ENCODE data around the gene RAB40C.

RAB40C gene

DNA sequence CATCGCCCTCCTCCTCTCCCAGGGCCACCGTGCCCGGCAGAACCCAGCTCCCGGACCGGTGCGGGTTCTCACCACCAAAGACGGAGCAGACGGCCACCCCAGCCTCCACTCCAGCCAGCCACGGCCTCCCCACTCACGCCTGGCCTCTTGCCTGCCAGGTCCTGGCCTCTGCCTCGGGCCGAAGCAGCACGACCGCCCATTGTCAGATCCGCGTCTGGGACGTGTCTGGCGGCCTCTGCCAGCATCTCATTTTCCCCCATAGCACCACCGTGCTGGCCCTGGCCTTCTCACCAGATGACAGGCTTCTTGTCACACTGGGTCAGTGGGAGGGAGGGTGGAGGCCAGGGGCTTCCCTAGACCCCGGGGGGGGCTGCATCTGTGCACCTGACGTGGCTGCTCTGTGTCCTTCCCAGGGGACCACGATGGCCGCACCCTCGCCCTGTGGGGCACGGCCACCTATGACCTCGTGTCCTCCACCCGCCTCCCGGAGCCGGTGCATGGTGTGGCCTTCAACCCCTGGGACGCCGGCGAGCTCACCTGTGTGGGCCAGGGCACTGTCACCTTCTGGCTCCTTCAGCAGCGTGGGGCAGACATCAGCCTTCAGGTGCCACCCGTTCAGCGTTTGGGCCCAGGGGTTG lies 71.4 kb downstream of the RAB40C start:
- no peak for DNase-seq (ENCODE audit: low spot score in 2 of 2)
- H3K36me3 ChIP-seq (replicated peaks), result peaks cover 35% of the 10 kb centered on the region; the same call in 1 of the 2 replicates
- H3K4me3 ChIP-seq, result no peak overlapping the region
- no peaks in the 10 kb centered on the region for H3K9me3 ChIP-seq
- H3K27me3 ChIP-seq (ENCODE audit: low read depth), result no peaks in the 10 kb centered on the region
- in situ Hi-C loops (cut with MboI; ENCODE audit: low sequenced_read_pairs), result no loop called here
- H3K4me1 ChIP-seq, result no peaks in the 10 kb centered on the region

DNA sequence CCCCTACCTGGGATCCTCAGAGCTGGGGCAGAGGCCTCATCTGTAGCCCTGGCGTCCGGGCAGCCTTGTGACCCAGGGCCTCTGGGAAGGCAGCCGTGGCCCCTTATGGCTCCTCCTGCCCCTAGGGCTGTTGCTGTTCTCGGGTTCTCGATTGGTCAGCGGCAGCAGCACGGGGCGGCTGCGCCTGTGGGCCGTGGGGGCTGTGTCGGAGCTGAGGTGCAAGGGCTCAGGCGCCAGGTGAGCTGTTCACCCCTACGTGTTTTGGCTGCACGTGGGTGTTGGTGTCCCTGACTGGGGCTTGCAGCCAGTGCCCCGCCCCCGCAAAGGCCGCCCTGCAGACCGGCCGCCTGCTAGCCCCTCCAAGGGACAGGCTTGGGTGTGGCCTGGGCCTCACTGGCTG lies 72.2 kb downstream of the RAB40C start:
- Histone ChIP-seq H3K9me3 (no peaks in the 10 kb centered on the region), H3K4me3 (no peak overlapping the region), H3K4me1 (no peaks in the 10 kb centered on the region), H3K27me3 (ENCODE audit: low read depth) (no peaks in the 10 kb centered on the region), H3K36me3 (replicated peaks) (peaks cover 29% of the 10 kb centered on the region; the same call in 1 of the 2 replicates)
- DNase-seq (ENCODE audit: low spot score in 2 of 2), result no peak
- in situ Hi-C loops (cut with MboI; ENCODE audit: low sequenced_read_pairs), result no loop called here

- H3K9me3 ChIP-seq, result no peaks in the 10 kb centered on the region
- H3K27me3 ChIP-seq (ENCODE audit: low read depth), result no peaks in the 10 kb centered on the region
- no peak for DNase-seq (ENCODE audit: low spot score in 2 of 2)
- H3K4me3 ChIP-seq, result no peak overlapping the region
- in situ Hi-C loops (cut with MboI; ENCODE audit: low sequenced_read_pairs), result no loop called here
- peaks cover 26% of the 10 kb centered on the region for H3K36me3 ChIP-seq (replicated peaks)
- H3K4me1 ChIP-seq, result peaks cover 2% of the 10 kb centered on the region; the same call in 1 of the 2 replicates
Observed at GRCh38 chr16:662597-662996, 72.7 kb downstream of the RAB40C start.

DNA sequence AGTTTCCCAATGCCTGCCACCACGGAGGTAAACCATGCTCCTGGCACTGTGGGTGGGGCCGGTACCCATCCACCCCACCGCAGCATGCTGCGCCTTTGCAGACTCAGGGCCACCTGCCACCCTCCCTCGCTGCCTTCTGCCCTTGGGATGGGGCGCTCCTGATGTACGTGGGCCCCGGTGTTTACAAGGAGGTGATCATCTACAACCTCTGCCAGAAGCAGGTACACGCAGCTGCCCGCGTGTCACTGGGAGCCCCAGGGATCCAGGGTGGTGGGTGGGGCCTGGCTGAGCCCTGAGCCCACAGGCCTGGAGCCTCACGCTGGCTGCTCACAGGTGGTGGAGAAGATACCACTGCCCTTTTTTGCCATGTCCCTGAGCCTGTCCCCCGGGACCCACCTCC lies 76.7 kb downstream of the RAB40C start:
- Histone ChIP-seq H3K27me3 (ENCODE audit: low read depth) (no peaks in the 10 kb centered on the region), H3K4me3 (no peak overlapping the region), H3K36me3 (replicated peaks) (peaks cover 39% of the 10 kb centered on the region), H3K4me1 (peaks cover 7% of the 10 kb centered on the region), H3K9me3 (no peaks in the 10 kb centered on the region)
- DNase-seq (ENCODE audit: low spot score in 2 of 2), result no peak
- in situ Hi-C loops (cut with MboI; ENCODE audit: low sequenced_read_pairs), result no loop called here

GRCh38 chr16:667113-667779 lies 77.4 kb downstream of the RAB40C start:
- H3K27me3 ChIP-seq (ENCODE audit: low read depth), result no peaks in the 10 kb centered on the region
- H3K9me3 ChIP-seq, result no peaks in the 10 kb centered on the region
- H3K4me3 ChIP-seq, result peak overlapping the region; percentile 87
- H3K4me1 ChIP-seq, result peaks cover 7% of the 10 kb centered on the region
- H3K36me3 ChIP-seq (replicated peaks), result peaks cover 39% of the 10 kb centered on the region
- DNase-seq (ENCODE audit: low spot score in 2 of 2), result no peak
- in situ Hi-C loops (cut with MboI; ENCODE audit: low sequenced_read_pairs), result no loop called here

GRCh38 chr16:667780-668518 lies 78.1 kb downstream of the RAB40C start, which contains the start of gene RHOT2:
RHOT2 (plus strand) TSS chr16:668132; CDS start chr16:668200, 68 bp downstream.
- Histone ChIP-seq H3K4me1 (peaks cover 7% of the 10 kb centered on the region), H3K9me3 (no peaks in the 10 kb centered on the region), H3K4me3 (peak within 1 kb of the TSS; percentile 87), H3K36me3 (replicated peaks) (peaks cover 44% of the 10 kb centered on the region), H3K27me3 (ENCODE audit: low read depth) (no peaks in the 10 kb centered on the region)
- peak; percentile 83 to 96 for DNase-seq (ENCODE audit: low spot score in 2 of 2)
- in situ Hi-C loops (cut with MboI; ENCODE audit: low sequenced_read_pairs), result no loop called here

DNA sequence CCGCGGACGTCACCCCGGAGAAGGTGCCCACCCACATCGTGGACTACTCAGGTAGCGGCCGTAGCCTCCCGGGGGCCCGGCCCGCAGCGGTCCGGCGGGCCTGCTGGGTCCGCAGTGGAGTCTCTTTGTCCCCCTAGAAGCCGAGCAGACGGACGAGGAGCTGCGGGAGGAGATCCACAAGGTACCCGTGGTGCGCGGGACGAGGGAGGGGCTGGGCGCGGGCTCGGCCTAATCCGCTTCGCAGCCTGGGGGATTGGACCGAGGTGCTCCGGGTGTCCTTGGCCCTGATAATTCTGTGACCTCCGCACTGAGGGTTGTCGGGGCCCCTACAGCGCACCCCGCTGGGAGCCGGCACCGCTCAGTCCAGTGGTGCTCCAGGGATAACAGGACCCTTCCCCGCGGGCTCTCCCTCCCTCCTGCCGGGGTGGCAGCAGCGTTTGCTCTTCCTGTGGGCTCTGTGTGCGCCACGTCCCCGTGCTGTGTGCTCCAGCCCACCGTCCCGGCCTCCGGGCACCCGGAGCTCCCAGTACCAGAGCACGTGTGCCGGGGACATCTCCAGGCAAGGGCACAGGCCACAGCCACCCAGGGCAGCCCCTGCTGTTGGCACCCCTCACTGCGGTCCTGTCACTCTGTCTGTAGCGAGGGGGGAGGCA lies 78.8 kb downstream of the RAB40C start:
- Histone ChIP-seq H3K9me3 (no peaks in the 10 kb centered on the region), H3K27me3 (ENCODE audit: low read depth) (no peaks in the 10 kb centered on the region), H3K36me3 (replicated peaks) (peaks cover 47% of the 10 kb centered on the region), H3K4me1 (peaks cover 7% of the 10 kb centered on the region), H3K4me3 (peak overlapping the region; percentile 87)
- in situ Hi-C loops (cut with MboI; ENCODE audit: low sequenced_read_pairs), result no loop called here
- DNase-seq (ENCODE audit: low spot score in 2 of 2), result peak in 1 of 2 experiments; percentile 51

DNA sequence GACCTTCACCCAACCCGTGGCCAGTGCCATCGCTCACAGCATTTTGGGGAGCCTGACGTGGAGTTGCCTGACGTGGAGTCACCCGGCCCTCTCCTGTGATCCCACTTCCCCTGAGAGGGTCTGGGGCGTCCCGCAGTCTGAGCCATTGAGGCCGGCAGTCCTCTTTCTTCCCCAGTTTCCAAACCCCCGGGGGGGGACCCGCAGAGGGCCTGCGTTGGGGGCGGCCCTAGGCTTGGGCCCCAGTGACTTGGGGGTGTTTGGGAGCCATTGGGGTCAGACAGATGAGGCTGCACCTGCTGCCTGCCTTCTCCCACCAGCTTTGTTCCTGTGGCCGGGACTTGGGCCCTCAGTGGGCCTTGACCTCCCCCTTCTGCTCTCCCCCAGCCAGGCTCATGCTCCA lies 79.8 kb downstream of the RAB40C start:
- no peak for DNase-seq (ENCODE audit: low spot score in 2 of 2)
- H3K27me3 ChIP-seq (ENCODE audit: low read depth), result no peaks in the 10 kb centered on the region
- in situ Hi-C loops (cut with MboI; ENCODE audit: low sequenced_read_pairs), result no loop called here
- no peaks in the 10 kb centered on the region for H3K9me3 ChIP-seq
- peaks cover 7% of the 10 kb centered on the region for H3K4me1 ChIP-seq
- peak overlapping the region; percentile 87; the same call in 1 of the 2 replicates for H3K4me3 ChIP-seq
- H3K36me3 ChIP-seq (replicated peaks), result peaks cover 53% of the 10 kb centered on the region

DNA sequence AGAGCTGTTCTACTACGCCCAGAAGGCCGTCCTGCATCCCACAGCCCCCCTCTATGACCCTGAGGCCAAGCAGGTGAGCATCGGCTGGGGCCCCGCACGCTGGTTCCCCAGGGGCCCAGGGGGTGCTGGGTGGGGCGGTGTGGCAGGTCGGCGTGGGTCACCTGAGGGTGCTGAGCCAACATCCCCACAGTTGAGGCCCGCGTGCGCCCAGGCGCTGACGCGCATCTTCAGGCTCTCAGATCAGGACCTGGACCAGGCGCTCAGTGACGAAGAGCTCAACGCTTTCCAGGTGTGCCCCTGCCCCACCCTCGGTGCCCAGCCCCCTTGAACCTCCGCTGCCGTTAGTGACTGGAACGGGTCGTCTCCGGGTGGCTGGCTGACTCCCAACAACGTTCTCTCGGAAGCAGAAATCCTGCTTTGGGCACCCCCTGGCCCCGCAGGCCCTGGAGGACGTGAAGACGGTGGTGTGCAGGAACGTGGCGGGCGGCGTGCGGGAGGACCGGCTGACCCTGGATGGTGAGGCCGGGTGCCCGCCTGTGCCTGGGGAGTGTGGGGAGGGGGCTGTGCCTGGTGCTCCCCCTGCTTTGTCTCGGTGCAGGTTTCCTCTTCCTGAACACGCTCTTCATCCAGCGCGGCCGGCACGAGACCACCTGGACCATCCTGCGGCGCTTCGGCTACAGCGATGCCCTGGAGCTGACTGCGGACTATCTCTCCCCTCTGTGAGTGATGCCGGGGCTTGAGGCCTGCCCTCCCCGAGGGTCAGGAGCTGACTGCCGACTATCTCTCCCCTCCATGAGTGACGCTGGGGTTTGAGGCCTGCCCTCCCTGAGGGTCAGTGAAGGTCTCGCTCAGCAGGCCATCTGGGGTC lies 80.9 kb downstream of the RAB40C start:
- Histone ChIP-seq H3K4me3 (no peak overlapping the region), H3K4me1 (peaks cover 7% of the 10 kb centered on the region), H3K9me3 (no peaks in the 10 kb centered on the region), H3K36me3 (replicated peaks) (peaks cover 54% of the 10 kb centered on the region), H3K27me3 (ENCODE audit: low read depth) (no peaks in the 10 kb centered on the region)
- in situ Hi-C loops (cut with MboI; ENCODE audit: low sequenced_read_pairs), result no loop called here
- no peak for DNase-seq (ENCODE audit: low spot score in 2 of 2)

GRCh38 chr16:671353-672131 lies 81.7 kb downstream of the RAB40C start:
- in situ Hi-C loops (cut with MboI; ENCODE audit: low sequenced_read_pairs), result no loop called here
- Histone ChIP-seq H3K4me3 (no peak overlapping the region), H3K27me3 (ENCODE audit: low read depth) (no peaks in the 10 kb centered on the region), H3K4me1 (peaks cover 7% of the 10 kb centered on the region), H3K36me3 (replicated peaks) (peaks cover 54% of the 10 kb centered on the region), H3K9me3 (no peaks in the 10 kb centered on the region)
- no peak for DNase-seq (ENCODE audit: low spot score in 2 of 2)

DNA sequence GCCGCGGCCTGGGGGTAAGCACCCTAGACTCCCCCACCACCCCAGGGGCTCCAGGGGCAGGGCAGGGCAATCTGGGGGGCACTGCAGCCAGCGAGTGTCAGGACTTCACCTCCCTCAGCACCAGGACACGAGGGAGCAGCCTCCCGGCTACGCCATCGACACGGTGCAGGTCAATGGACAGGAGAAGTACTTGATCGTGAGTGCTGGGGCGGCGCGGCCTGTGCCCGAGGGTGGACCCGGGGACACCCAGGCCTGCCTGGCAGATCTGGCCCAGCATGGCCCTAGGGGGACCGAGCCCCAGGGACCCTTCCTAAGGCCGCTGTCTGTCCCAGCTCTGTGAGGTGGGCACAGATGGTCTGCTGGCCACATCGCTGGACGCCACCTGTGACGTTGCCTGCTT lies 82.5 kb downstream of the RAB40C start:
- H3K27me3 ChIP-seq (ENCODE audit: low read depth), result no peaks in the 10 kb centered on the region
- H3K4me3 ChIP-seq, result no peak overlapping the region
- no peaks in the 10 kb centered on the region for H3K9me3 ChIP-seq
- H3K36me3 ChIP-seq (replicated peaks), result peaks cover 54% of the 10 kb centered on the region
- peaks cover 7% of the 10 kb centered on the region for H3K4me1 ChIP-seq
- DNase-seq (ENCODE audit: low spot score in 2 of 2), result no peak
- in situ Hi-C loops (cut with MboI; ENCODE audit: low sequenced_read_pairs), result no loop called here

- Histone ChIP-seq H3K27me3 (ENCODE audit: low read depth) (no peaks in the 10 kb centered on the region), H3K36me3 (replicated peaks) (peaks cover 54% of the 10 kb centered on the region), H3K4me3 (no peak overlapping the region), H3K9me3 (no peaks in the 10 kb centered on the region), H3K4me1 (peaks cover 4% of the 10 kb centered on the region)
- in situ Hi-C loops (cut with MboI; ENCODE audit: low sequenced_read_pairs), result no loop called here
- no peak for DNase-seq (ENCODE audit: low spot score in 2 of 2)
Observed at GRCh38 chr16:672851-673250, 83.0 kb downstream of the RAB40C start.

All from HAP-1 (cell line).